MCF 10A (cell line): ENCODE results near the gene SLC40A1. TPM values are rescaled to one million over a fixed set of nuclear protein-coding genes. Genes with fewer than 3 reads are reported as not detected.
A peak's percentile ranks its signal among the peaks of the same experiment; 100 is the strongest.

ENCODE experiments used
- BruUV-seq: library from RNA; stranded (reverse); fragments of 400-500 nt; replicated peaks from 2 replicates; lab custom pipeline; 2021; lab: Mats Ljungman, UMichigan
- CTCF ChIA-PET: fragments of 300-600 bp; sonication (Branson Sonifier 250); formaldehyde crosslinking; extraction: SDS; loops from one replicate; lab custom pipeline; 2021; ENCODE audit warnings: antibody characterized with exemption, inconsistent platforms; lab: Yijun Ruan, JAX
- POLR2A ChIA-PET: fragments of 300-600, 350-650 bp; sonication (Branson Sonifier 250); formaldehyde crosslinking; extraction: SDS; loops from one replicate; lab custom pipeline; 2020; ENCODE audit warnings: antibody characterized with exemption, inconsistent platforms; lab: Yijun Ruan, JAX
- DNase-seq: peaks from one replicate; pipeline ENCODE4 v3.0.0-alpha.2; 2018; ENCODE audit not compliant: unreplicated experiment
- H3K27ac Mint-ChIP-seq: one replicate; pipeline ENCODE4 v1.8.0; 2022; ENCODE audit warnings: mild to moderate bottlenecking, low read depth, mixed read lengths; ENCODE audit not compliant: unreplicated experiment
- H3K27me3 Mint-ChIP-seq: one replicate; pipeline ENCODE4 v1.8.0; 2022; ENCODE audit warnings: mixed read lengths; ENCODE audit not compliant: insufficient read depth, unreplicated experiment
- H3K36me3 Mint-ChIP-seq: one replicate; pipeline ENCODE4 v1.8.0; 2022; ENCODE audit warnings: mild to moderate bottlenecking, moderate library complexity, mixed read lengths; ENCODE audit not compliant: insufficient read depth, unreplicated experiment
- H3K4me1 Mint-ChIP-seq: one replicate; pipeline ENCODE4 v1.8.0; 2022; ENCODE audit warnings: mixed read lengths; ENCODE audit not compliant: insufficient read depth, unreplicated experiment
- H3K4me3 Mint-ChIP-seq: one replicate; pipeline ENCODE4 v1.8.0; 2022; ENCODE audit warnings: mild to moderate bottlenecking, moderate library complexity, mixed read lengths; ENCODE audit not compliant: unreplicated experiment
- H3K9me3 Mint-ChIP-seq: one replicate; pipeline ENCODE4 v1.8.0; 2022; ENCODE audit warnings: mixed read lengths; ENCODE audit not compliant: unreplicated experiment
- CTCF ChIP-seq: fragments of 200-600 bp; IDR thresholded peaks from one replicate; pipeline ENCODE4 v1.8.0; 2022; ENCODE audit warnings: antibody characterized with exemption, mild to moderate bottlenecking; ENCODE audit not compliant: unreplicated experiment
- intact Hi-C: fragments of 100-400 bp; cut with micrococcal nuclease; formaldehyde crosslinking; loops from 2 replicates; pipeline ENCODE4 v1.14.1; 2022
- total RNA-seq: library from RNA; stranded (reverse); gene quantifications from 2 replicates; pipeline ENCODE4 v1.2.3, GENCODE V29; 2022

Gene SLC40A1
- total RNA-seq, 1 experiment from 2014 or later = not detected

DNA sequence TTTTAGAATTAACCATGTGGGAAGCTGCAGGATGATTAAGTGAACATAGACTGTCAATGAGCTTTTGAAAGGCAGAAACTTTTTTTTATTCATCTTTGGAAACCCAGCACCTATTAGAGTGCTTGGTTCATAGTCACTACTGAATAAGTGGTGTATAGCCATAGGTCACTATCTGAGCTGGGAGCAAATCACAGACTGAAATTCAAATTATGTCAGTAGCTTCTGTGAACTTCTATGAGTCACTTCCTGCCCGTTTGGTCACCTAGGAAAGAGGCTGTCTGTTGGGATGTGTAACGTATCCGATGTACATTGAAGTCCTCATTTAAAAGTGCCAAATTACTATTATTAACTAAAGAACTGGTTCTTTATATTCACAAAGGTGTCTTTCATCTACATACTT is 20.5 kb upstream of the SLC40A1 start:
- POLR2A ChIA-PET = no interaction called here
- no peak overlapping the region for H3K27ac Mint-ChIP-seq
- no peaks in the 10 kb centered on the region for H3K27me3 Mint-ChIP-seq
- intact Hi-C loops = no loop called here
- H3K4me1 Mint-ChIP-seq = no peaks in the 10 kb centered on the region
- peak; percentile 11 for DNase-seq
- TF ChIP-seq CTCF = no peak
- no peak overlapping the region for H3K4me3 Mint-ChIP-seq
- H3K36me3 Mint-ChIP-seq = no peaks in the 10 kb centered on the region
- no peaks in the 10 kb centered on the region for H3K9me3 Mint-ChIP-seq
- CTCF ChIA-PET = interaction anchor here (0.5 to 0.7 kb wide), 2 partner anchors 24 to 105 kb away, joined by 3 read pairs; no protein-coding TSS in a partner anchor
- no TSS peak for BruUV-seq

GRCh38 chr2:189599245-189599644 is 18.7 kb upstream of the SLC40A1 start:
- BruUV-seq = no TSS peak
- ChIA-PET POLR2A (interaction anchor here (0.9 kb wide), 1 partner anchor 10 kb away, joined by 3 read pairs; no protein-coding TSS in a partner anchor), CTCF (no interaction called here)
- Mint-ChIP-seq H3K36me3 (no peaks in the 10 kb centered on the region), H3K27me3 (no peaks in the 10 kb centered on the region), H3K9me3 (no peaks in the 10 kb centered on the region), H3K4me1 (no peaks in the 10 kb centered on the region), H3K4me3 (no peak overlapping the region), H3K27ac (no peak overlapping the region)
- TF ChIP-seq CTCF = no peak
- no peak for DNase-seq
- intact Hi-C loops = no loop called here

- Mint-ChIP-seq H3K4me3 (no peak overlapping the region), H3K9me3 (no peaks in the 10 kb centered on the region), H3K27me3 (no peaks in the 10 kb centered on the region), H3K27ac (no peak overlapping the region), H3K36me3 (no peaks in the 10 kb centered on the region), H3K4me1 (no peaks in the 10 kb centered on the region)
- intact Hi-C loops = no loop called here
- BruUV-seq = no TSS peak
- no peak for TF ChIP-seq CTCF
- no peak for DNase-seq
- CTCF ChIA-PET = no interaction called here
- POLR2A ChIA-PET = interaction anchor here (0.6 kb wide), 1 partner anchor 780 kb away, joined by 3 read pairs; no protein-coding TSS in a partner anchor
Measured at GRCh38 chr2:189595417-189595816, 14.8 kb upstream of the SLC40A1 start.

DNA sequence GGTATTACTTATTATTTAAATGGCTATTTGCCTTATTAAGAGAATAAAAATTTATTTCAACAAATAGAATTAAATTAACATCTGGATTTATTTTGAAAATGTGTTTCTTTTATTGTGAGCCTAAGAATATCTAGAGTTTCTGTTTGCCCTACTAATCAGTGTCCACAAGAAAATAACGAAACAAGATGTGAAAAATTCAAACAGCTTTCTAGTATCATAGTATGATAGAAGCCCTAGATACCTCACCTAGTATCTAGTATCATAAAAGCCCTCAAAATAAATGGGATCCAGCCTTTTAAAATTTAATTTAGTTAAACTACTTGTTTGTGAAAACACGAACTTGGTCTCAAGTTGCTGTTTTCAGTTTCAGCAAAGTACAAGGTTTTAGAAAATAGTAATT is 13.7 kb upstream of the SLC40A1 start:
- POLR2A ChIA-PET = no interaction called here
- Mint-ChIP-seq H3K9me3 (no peaks in the 10 kb centered on the region), H3K4me3 (no peak overlapping the region), H3K27me3 (no peaks in the 10 kb centered on the region), H3K4me1 (no peaks in the 10 kb centered on the region), H3K27ac (no peak overlapping the region), H3K36me3 (no peaks in the 10 kb centered on the region)
- BruUV-seq = no TSS peak
- TF ChIP-seq CTCF = no peak
- CTCF ChIA-PET = no interaction called here
- intact Hi-C loops = no loop called here
- no peak for DNase-seq
